IPS DF 4.7 (cell line): ENCODE results near the gene INPP5D.
"Not testable (repeated sequence)": the region's sequence is repeated elsewhere in the genome, so short reads cannot be mapped to it uniquely, and the experiment has no call there.

Source experiments
- DNase-seq: peaks from one replicate; pipeline ENCODE4 v3.0.0-alpha.2; 2013; ENCODE audit warnings: low spot score; ENCODE audit errors: extremely low read depth

The INPP5D gene

DNA sequence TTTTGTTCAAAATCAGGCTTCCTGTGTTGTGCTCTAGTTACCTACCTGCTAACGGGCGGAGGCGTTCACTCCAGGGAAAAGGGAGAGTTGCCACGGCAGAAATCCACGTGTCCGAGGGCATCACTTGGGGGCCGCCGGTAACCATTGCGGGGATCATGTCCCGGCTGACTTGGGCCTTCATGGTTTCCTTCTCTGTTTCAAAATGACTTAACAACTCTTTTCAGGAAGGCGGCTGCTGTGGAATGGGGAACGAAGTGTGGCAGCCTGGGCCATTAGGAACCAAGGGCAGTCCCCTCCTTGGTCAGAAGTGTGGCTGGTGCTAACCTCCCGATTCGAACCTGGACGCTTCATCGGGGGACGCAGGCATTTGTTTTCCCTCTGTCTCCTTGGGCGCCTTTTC, 56.8 kb downstream of the INPP5D start:
- no peak for DNase-seq

DNA sequence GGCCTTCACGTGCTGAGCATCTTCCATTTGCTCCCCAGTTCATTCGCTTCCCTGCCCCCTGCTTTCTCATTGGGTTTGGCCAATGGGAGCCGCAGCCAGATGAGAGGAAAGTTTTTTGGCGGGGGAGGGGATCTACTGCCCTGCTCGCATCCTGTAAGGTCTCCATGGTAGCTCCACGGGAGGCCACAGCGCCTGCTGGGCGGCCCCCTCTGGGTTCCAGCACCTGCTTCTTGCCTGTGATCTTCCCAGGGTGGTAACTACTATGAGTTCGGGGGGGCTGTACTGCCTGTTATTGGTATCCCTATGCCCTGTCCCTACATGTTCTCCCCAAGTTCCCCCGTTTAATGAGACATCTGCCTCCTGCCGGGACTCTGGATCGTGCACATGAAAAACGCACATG, 57.2 kb downstream of the INPP5D start:
- DNase-seq: no peak

DNA sequence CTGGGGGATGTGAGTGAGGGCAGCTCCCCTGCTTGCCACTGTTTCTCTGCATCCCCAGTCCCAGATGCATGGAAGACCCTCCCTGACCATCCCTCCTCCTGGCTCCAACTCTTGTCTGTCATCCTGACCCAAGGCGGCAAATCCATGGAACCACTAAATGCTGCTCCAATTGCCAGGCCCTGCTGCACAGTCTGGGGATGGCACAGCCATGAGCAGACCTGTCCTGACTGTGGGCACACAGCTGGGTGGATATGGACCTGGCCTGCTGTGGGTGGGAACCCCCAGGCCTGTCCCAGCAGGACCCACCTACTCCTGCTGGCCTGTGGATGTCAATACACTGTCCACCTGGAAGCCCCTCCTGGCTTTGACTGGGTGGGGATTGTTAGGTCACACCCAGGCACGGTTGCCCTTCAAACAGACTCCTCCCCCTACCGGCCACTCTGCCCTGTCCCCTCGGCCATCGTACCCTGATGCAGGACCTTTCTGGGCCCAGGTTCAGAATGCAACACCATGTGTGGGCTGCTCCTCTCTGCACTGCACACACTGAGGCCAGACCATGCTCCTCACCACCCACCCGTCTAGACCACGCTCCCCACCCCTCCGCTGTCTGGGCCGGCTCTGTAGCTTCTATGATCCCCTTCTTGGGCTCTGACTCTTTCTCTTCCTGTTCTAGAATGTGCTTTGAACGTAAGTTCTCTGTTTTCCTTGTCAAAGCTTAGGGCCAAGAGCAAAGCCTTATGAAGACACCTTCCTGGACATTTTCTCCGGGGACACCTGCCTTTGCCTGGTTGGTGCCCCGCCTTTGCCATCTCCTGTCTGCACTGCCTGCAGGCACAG, 57.9 kb downstream of the INPP5D start:
- DNase-seq: no peak

DNA sequence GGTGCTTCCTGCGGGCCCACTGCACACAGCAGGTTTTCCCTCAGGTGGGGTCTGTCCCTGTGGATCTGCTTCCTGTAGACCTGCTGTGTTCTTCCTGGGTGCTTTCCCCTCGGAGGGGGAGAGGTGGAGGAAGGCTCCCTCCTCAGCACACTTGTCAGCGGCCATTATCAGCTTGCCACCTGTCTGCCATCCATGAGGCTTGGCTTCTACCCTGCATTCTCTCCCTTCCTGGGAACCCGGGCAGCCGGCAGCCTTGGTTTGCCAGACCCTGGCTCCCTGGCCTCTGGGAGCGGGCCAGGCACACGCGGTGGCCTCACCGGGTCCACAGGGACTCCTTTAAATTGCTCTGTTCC, 58.5 kb downstream of the INPP5D start:
- no peak for DNase-seq

DNA sequence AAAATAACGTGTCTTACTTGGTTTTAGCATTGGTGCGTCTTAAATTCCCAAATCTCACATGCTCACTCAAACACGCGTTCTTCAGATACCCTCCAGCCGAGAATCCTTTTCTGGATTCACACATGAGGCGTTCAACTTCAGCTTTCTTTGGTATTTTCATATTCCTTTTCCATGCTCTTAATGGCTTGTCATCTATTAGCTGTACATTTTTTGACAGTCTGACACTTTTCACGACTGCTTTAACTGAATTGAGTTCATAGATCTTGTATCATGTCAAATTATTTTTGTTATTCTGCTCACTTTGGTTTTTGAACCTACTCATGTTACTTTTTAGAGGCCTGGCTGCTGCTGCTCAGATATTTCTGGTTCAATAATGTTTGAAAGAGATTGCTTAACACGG, 59.0 kb downstream of the INPP5D start:
- DNase-seq: no peak

DNA sequence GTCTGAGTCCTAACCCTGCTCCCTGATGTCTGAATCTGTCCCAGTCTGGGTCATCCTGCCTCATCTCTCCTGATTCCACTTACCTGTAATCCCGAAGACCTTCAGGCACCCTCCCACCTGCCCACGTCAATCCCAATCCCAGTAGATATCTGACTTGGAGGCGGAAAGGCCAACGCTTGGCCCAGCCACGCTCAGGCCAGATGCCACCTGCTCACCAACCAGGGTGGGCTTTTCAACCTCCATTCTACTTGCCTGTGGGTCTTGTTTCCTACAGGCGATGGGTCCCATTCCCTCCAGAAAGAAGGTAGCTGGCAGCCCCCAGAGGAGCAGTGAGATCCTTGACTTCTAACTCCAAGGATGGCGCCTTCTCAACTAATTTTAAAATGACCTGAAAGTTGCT, 59.7 kb downstream of the INPP5D start:
- DNase-seq: no peak

DNA sequence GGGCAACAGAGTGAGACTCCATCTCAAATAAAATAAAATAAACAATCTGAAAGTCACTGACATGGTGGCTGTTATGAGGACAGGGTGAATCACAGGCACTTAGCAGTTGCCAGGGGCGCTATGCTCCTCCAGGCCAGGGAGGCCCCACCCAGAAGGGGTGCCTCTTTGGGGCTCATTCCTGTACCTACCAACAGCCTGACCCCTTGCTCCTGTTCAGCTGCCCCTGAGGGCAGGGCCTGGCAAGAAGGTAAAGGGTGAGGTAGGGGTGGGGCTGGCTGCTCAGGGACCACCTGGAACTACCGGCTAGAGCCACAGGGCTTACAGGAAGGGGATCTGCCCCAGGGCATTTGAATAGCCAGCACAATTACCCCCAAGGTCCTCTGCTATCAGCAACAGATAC, 60.3 kb downstream of the INPP5D start:
- no peak for DNase-seq

DNA sequence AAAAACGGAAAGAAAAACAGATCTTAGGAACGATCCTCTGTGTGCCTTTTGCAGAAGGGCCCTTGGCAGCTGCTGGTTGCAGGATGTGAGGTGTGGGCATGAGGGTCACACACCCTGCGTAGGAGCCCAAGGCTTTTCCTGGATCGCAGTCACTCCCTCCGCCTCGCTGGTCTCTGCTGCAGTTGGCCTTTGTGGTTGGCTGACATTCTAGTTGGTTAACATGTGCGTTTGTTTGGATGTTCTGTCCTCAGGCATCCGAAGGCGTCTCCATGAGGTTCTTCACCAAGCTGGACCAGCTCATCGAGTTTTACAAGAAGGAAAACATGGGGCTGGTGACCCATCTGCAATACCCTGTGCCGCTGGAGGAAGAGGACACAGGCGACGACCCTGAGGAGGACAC, 61.7 kb downstream of the INPP5D start:
- DNase-seq: no peak

DNA sequence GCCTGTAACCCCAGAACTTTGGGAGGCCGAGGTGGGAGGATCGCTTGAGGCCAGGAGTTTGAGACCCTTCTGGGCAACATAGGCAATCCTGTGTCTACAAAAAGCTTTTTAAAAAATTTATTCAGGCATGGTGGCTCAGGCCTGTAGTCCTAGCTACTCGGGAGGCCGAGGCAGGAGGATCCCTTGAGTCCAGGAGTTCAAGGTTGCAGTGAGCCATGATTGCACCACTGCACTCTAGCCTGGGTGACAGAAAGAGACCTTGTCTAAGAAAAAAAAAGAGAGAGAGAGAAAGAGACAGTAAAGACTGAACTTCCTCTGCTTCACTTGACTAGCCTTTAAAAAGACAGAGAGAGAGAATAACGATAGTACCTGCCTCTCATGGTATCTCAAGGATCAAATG, 62.4 kb downstream of the INPP5D start:
- no peak for DNase-seq

DNA sequence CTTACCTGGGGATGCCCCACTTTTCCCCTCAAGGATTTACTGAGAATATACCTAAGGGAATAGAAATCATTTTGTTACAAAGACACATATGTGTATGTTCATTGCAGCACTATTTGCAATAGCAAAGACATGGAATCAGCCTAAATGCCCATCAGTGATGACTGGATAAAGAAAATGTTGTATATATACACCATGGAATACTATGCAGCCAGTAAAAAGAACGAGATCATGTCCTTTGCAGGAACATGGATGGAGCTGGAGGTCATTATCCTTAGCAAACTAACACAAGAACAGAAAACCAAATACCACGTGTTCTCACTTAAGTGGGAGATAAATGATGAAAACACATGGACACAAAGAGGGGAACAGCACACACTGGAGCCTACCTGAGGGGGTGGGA, 63.4 kb downstream of the INPP5D start:
- DNase-seq: not testable (repeated sequence)

DNA sequence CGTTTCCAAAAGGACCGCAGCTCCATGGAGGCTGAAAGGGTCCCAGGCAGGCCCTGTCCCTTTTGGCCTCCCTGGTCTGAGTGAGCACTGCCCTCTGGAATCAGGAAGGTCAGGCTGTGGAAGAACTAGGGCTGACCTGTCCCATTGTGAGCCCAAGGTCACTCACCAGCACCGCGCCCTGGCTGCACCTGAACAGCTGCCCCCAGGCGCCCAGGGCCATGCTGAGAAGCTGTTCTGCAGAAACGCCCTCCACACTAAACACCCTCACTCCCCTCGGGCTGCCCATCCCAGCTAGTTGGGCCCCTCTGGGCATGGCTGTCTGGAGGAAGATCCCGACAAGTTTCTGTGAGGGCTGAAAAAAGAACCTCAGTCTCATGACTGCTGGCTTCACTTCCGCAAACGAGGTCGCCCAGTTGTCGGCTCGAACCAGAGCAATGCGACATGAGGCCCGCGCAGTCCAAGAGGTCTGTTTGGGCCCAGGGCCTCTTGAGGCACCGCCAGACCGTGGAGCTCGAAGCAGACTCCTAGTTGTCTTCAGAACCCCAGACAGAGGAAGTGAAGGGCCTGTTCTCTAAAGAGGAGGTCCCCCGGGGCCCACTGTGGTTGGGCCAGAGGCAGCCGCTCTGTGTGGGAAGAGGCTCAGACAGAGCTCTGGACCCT, 64.4 kb downstream of the INPP5D start:
- DNase-seq: no peak

DNA sequence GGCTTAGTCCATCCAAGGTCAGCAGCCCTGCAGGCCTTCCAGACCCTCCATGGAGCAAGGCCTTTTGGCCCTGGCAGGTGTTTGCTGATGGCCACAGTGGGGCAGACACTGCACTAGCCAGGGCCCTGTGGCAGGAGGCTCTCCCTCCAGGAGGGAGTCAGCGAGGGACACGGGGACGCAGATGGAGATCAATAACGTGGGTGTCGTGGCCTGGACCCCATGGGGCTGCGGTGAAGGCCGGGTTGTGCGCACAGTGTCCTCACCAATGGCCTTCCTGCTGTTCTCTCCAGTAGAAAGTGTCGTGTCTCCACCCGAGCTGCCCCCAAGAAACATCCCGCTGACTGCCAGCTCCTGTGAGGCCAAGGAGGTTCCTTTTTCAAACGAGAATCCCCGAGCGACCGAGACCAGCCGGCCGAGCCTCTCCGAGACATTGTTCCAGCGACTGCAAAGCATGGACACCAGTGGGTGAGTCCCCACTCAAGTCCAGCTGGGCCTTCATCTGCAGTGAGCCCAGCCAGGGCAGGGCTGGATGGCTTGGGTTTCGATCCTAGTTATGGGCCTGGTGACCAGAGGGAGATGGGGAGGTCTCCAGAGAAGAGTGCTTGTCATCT, 65.4 kb downstream of the INPP5D start:
- no peak for DNase-seq

DNA sequence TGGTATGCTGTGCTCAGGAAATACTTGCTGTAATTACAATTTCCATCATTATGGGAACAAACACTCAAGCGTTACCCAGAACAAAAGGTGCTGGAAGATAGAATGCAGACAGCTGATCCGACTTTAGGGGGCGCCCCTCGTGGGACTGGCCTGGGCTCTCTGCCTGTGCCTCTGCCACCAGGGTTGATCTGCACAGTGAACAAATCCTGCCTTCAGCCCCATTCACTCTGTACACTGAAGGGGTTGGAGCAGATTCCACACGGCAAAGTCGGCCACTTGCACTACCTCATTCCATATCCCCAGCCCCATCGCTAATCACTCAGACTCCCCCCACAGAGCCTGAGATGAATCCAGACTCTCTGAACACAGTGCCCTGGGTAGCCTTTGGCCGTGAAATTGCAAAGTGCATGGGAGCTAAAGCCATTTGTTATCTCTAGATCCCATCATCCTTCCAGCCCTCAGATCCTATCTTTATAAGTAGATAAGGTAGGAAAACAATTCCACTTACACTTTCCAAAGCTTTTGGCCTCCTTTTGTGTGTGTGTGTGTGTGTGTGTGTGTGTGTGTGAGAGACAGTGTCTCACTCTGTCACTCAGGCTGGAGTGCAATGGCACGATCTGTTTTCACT, 69.3 kb downstream of the INPP5D start:
- DNase-seq: no peak

DNA sequence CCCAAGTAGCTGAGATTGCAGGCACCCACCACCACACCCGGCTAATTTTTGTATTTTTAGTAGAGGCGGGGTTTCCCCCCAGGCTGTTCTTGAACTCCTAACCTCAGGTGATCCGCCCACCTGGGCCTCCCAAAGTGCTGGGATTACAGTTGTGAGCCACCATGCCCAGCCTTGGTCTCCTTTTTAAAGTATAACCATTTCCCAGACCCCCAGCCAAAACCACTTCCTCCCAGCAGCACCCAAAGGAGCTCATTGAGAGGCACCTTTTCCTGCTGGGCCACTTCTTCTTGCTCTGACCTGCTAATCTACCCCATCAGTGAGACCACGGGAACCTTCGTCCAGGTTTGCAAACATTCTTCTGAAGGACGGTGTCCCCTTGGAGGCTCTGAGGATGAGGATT, 69.9 kb downstream of the INPP5D start:
- DNase-seq: no peak

DNA sequence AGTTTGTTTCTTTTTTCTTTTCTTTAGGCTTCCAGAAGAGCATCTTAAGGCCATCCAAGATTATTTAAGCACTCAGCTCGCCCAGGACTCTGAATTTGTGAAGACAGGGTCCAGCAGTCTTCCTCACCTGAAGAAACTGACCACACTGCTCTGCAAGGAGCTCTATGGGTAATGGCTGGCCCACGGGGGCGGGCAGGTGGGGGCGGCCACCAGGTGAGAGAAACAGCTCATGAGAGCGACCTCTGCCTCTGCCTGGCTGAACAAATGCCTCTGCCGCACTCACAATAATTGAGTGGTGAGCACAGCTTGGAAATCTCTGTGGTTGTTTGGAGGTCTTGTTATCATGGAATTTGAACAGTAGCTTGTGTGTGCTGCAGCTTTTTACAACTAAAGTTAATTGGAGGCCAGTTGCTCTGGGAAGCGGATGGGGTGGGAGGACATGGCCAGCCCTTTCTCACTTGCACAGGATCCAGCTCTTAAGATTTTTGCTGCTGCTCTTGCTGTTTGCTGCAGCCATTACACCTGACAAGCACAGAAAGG, 70.4 kb downstream of the INPP5D start:
- no peak for DNase-seq

DNA sequence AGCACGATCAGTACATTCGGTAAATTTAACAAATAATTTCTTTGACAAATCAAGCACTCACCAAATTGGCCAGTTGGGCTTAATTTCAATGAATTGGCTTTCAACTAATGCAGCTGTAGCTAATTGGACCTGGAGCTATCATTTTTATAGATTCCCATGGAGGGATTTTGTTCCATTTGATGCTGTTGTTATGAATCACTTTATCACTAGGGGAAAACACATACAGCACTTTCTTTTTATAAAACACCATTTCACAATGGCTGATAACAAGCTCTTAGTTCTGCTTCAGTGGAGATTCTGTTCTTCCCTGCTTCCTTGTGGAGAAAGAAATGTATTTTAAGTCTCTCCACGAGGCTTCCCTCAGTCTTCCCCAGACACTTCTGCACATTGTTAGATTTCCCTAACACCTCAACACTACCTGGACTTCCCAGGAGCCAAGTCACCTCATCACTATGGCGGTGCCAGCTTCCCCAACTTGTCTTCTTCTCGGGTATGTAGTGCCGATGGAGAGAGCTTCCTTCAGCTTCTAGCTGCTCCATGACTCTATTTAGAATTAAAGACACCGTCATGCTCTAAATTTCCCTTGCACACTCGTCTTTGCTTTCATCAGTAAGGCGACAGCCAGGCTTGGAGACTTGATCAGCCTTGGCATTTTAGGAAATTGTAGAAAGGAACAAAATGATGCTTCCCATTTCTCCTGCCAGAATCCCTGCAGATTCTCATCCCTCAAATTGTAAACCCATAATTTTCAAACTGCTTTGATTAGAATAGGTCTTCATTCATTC, 72.0 kb downstream of the INPP5D start:
- no peak for DNase-seq

DNA sequence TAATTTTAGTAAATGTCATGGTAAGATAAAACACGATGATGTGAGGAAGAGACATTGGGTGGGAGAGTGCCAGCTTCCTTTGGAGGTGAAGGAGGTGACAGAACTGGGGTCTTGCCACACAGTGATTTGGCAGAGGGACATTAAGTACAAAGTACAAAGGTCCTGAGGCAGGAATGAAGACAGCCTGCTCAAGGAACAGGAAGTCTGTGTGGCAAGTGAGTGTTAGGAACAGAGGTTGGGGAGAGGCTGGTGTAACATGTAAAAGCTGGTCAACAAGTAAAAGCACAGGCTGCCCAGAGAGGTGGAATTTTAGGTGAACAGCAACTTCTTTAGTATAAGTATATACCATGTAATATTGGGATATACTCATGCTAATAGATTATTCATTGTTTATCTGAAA, 73.1 kb downstream of the INPP5D start:
- no peak for DNase-seq

DNA sequence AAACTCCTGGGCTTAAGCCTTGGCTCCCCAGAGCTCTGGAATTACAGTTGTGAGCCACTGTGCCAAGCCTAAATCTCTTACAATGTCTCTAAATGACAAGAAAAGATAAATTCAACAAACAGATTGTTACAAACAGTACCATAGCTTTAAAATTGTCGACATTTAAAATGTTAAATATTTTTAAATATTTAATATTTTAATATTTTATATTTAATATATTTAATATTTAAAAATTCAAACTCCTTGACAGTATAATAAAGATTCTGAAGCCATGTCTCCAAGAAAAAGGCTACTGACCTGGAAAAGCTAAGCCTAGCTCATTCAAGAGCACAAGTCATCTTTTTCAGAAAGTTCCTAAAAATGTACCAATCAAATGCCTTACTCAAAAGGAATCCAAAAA, 75.3 kb downstream of the INPP5D start:
- DNase-seq: no peak

DNA sequence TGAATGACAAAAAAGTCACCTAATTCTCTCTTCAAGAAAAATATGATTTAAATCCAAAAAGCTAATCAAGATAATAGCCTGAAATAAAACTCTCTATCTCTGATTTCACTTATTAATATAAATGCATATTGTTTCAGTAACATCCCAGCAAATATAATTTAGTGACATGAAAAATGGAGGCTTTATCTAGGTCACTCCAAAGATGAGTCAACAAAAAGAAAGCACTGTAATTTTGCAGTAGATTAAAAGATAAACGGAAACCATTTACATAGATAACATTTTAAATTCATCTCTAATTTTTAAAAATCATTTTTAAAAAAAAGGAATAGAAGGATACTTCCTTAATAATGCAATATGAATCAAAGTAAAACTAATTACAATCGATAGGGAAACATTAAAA, 76.9 kb downstream of the INPP5D start:
- no peak for DNase-seq

DNA sequence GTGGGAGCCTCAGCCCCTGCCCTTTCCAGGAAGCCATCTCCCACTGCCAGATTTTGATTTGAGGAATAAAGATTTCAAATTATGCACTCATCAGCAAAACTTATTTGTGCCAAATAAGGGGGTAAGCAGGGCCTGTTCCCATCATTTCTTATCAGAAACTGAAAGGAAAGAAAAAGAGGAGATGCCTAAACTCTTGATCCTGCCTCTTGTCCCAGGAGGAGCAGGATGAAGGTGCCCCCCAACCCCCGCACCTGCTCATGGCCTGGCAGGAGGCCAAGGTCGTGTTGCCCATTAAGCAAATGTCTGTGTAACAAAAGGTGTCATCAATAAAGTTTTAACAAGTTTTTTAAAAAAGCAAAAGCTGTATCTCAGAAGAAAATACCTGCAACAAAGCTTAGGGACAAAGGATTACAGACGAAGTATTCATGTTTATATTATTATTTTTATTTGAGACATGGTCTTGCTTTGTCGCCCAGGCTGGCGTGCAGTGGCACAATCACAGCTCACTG, 80.0 kb downstream of the INPP5D start:
- DNase-seq: no peak

DNA sequence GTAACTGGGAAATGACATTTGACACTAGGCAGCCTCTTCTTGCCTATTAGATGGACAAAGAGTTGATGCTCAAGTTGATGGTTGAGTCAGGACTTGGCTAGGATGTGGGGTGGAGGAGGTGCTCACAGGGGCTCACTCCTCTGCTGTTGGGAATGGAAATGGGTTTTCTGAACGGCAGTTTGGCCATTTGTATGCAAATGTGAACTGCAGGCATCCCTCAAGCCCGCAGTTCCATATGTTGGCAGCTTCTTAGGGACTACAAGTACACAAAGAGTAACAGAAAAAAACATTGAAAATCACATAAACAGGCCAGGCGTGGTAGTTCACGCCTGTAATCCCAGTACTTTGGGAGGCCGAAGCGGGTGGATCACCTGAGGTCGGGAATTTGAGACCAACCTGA, 80.8 kb downstream of the INPP5D start:
- DNase-seq: no peak
